ENCODE measurements around the gene DKK3.

Gene DKK3

GRCh38 chr11:11942668-11943067 is 65.8 kb downstream of the DKK3 start:
- no peak for DNase-seq (ENCODE audit: low spot score)

GRCh38 chr11:11940551-11940950 is 67.9 kb downstream of the DKK3 start:
- no peak for DNase-seq (ENCODE audit: low spot score)

GRCh38 chr11:11937957-11938356 is 70.5 kb downstream of the DKK3 start:
- no peak for DNase-seq (ENCODE audit: low spot score)

- DNase-seq (ENCODE audit: low spot score), result peak; percentile 4
Observed at GRCh38 chr11:11937433-11937832, 71.0 kb downstream of the DKK3 start.

- no peak for DNase-seq (ENCODE audit: low spot score)
Observed at GRCh38 chr11:11935536-11935935, 72.9 kb downstream of the DKK3 start.

GRCh38 chr11:11931461-11932055 is 76.9 kb downstream of the DKK3 start:
- peak; percentile 59 for DNase-seq (ENCODE audit: low spot score)

- no peak for DNase-seq (ENCODE audit: low spot score)
Observed at GRCh38 chr11:11929920-11930319, 78.5 kb downstream of the DKK3 start.

GRCh38 chr11:11923828-11924227 is 84.6 kb downstream of the DKK3 start:
- DNase-seq (ENCODE audit: low spot score), result peak; percentile 7

- DNase-seq (ENCODE audit: low spot score), result no peak
Observed at GRCh38 chr11:11916981-11917399, 91.4 kb downstream of the DKK3 start.

GRCh38 chr11:11915625-11916024 is 92.8 kb downstream of the DKK3 start:
- DNase-seq (ENCODE audit: low spot score), result no peak

- no peak for DNase-seq (ENCODE audit: low spot score)
Observed at GRCh38 chr11:11913395-11913794, 95.0 kb downstream of the DKK3 start.

Data from COLO829 (cell line).